GM21447 (cell line): ENCODE measurements around the gene DCAF16.

ENCODE experiments used
- ATAC-seq: cut with Tn5 transposase; IDR thresholded peaks from one replicate; pipeline ENCODE4 v1.9.1; 2021; ENCODE audit not compliant: unreplicated experiment

DCAF16 gene

GRCh38 chr4:17785858-17786257 lies 24.7 kb downstream of the DCAF16 start:
- ATAC-seq = no peak

GRCh38 chr4:17781300-17782287 lies 29.0 kb downstream of the DCAF16 start, which contains the start of gene FAM184B:
Gene FAM184B, minus strand, starts transcription at chr4:17781621. Its CDS starts 322 bp downstream, at chr4:17781299.
- ATAC-seq = no peak

- no peak for ATAC-seq
Measured at GRCh38 chr4:17780501-17781299, 29.9 kb downstream of the DCAF16 start.

GRCh38 chr4:17778431-17778830 lies 32.1 kb downstream of the DCAF16 start:
- no peak for ATAC-seq

- ATAC-seq = no peak
Measured at GRCh38 chr4:17773135-17773698, 37.3 kb downstream of the DCAF16 start.

GRCh38 chr4:17771284-17771908 lies 39.2 kb downstream of the DCAF16 start:
- ATAC-seq = no peak

- no peak for ATAC-seq
Measured at GRCh38 chr4:17770845-17771244, 39.7 kb downstream of the DCAF16 start.

GRCh38 chr4:17769406-17770174 lies 41.0 kb downstream of the DCAF16 start:
- no peak for ATAC-seq

- no peak for ATAC-seq
Measured at GRCh38 chr4:17766826-17767458, 43.6 kb downstream of the DCAF16 start.

GRCh38 chr4:17765514-17766286 lies 44.9 kb downstream of the DCAF16 start:
- no peak for ATAC-seq

- no peak for ATAC-seq
Measured at GRCh38 chr4:17763931-17764330, 46.6 kb downstream of the DCAF16 start.

GRCh38 chr4:17763416-17763815 lies 47.1 kb downstream of the DCAF16 start:
- ATAC-seq = no peak

- ATAC-seq = no peak
Measured at GRCh38 chr4:17762726-17763125, 47.8 kb downstream of the DCAF16 start.

GRCh38 chr4:17761062-17761461 lies 49.5 kb downstream of the DCAF16 start:
- ATAC-seq = no peak

- ATAC-seq = no peak
Measured at GRCh38 chr4:17760626-17761025, 49.9 kb downstream of the DCAF16 start.

- no peak for ATAC-seq
Measured at GRCh38 chr4:17758485-17758884, 52.1 kb downstream of the DCAF16 start.

GRCh38 chr4:17757621-17758020 lies 52.9 kb downstream of the DCAF16 start:
- ATAC-seq = no peak

- ATAC-seq = no peak
Measured at GRCh38 chr4:17753646-17754045, 56.9 kb downstream of the DCAF16 start.
